A549 (cell line): ENCODE measurements around the gene SOX11.

ENCODE experiments used
- NR3C1 ChIP-seq: fragments of >200 bp; sonication (Bioruptor Twin); formaldehyde crosslinking; IDR thresholded peaks from 3 replicates; pipeline ENCODE4 v1.6.1; 2017
- POLR2AphosphoS2 ChIP-seq: conservative IDR thresholded peaks from 2 replicates; pipeline ENCODE4 v1.6.1; 2012; ENCODE audit warnings: low read length, improper control_type of control experiment, inconsistent platforms
- TF ChIP-seq, protein P1 (sequence below): fragments of 200-600 bp; sonication (generic); IDR thresholded peaks from 2 replicates; pipeline ENCODE4 v1.6.1; 2016; ENCODE audit warnings: antibody characterized with exemption, mild to moderate bottlenecking, moderate library complexity
- TF ChIP-seq, protein P2 (sequence below): fragments of >200 bp; sonication (Bioruptor Twin); formaldehyde crosslinking; IDR thresholded peaks from 3 replicates; pipeline ENCODE4 v1.5.1; 2016

DNA sequence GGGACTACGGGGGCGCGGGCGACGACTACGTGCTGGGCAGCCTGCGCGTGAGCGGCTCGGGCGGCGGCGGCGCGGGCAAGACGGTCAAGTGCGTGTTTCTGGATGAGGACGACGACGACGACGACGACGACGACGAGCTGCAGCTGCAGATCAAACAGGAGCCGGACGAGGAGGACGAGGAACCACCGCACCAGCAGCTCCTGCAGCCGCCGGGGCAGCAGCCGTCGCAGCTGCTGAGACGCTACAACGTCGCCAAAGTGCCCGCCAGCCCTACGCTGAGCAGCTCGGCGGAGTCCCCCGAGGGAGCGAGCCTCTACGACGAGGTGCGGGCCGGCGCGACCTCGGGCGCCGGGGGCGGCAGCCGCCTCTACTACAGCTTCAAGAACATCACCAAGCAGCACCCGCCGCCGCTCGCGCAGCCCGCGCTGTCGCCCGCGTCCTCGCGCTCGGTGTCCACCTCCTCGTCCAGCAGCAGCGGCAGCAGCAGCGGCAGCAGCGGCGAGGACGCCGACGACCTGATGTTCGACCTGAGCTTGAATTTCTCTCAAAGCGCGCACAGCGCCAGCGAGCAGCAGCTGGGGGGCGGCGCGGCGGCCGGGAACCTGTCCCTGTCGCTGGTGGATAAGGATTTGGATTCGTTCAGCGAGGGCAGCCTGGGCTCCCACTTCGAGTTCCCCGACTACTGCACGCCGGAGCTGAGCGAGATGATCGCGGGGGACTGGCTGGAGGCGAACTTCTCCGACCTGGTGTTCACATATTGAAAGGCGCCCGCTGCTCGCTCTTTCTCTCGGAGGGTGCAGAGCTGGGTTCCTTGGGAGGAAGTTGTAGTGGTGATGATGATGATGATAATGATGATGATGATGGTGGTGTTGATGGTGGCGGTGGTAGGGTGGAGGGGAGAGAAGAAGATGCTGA is 1.4 kb downstream of the SOX11 start:
- TF ChIP-seq POLR2AphosphoS2 (no peak), NR3C1 (no peak)
- TF ChIP-seq, protein P1, sequence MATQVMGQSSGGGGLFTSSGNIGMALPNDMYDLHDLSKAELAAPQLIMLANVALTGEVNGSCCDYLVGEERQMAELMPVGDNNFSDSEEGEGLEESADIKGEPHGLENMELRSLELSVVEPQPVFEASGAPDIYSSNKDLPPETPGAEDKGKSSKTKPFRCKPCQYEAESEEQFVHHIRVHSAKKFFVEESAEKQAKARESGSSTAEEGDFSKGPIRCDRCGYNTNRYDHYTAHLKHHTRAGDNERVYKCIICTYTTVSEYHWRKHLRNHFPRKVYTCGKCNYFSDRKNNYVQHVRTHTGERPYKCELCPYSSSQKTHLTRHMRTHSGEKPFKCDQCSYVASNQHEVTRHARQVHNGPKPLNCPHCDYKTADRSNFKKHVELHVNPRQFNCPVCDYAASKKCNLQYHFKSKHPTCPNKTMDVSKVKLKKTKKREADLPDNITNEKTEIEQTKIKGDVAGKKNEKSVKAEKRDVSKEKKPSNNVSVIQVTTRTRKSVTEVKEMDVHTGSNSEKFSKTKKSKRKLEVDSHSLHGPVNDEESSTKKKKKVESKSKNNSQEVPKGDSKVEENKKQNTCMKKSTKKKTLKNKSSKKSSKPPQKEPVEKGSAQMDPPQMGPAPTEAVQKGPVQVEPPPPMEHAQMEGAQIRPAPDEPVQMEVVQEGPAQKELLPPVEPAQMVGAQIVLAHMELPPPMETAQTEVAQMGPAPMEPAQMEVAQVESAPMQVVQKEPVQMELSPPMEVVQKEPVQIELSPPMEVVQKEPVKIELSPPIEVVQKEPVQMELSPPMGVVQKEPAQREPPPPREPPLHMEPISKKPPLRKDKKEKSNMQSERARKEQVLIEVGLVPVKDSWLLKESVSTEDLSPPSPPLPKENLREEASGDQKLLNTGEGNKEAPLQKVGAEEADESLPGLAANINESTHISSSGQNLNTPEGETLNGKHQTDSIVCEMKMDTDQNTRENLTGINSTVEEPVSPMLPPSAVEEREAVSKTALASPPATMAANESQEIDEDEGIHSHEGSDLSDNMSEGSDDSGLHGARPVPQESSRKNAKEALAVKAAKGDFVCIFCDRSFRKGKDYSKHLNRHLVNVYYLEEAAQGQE, result no peak
- TF ChIP-seq, protein P2, sequence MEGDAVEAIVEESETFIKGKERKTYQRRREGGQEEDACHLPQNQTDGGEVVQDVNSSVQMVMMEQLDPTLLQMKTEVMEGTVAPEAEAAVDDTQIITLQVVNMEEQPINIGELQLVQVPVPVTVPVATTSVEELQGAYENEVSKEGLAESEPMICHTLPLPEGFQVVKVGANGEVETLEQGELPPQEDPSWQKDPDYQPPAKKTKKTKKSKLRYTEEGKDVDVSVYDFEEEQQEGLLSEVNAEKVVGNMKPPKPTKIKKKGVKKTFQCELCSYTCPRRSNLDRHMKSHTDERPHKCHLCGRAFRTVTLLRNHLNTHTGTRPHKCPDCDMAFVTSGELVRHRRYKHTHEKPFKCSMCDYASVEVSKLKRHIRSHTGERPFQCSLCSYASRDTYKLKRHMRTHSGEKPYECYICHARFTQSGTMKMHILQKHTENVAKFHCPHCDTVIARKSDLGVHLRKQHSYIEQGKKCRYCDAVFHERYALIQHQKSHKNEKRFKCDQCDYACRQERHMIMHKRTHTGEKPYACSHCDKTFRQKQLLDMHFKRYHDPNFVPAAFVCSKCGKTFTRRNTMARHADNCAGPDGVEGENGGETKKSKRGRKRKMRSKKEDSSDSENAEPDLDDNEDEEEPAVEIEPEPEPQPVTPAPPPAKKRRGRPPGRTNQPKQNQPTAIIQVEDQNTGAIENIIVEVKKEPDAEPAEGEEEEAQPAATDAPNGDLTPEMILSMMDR, result no peak
